ENCODE measurements around the gene SARDH.
"Not testable (repeated sequence)": the region's sequence is repeated elsewhere in the genome, so short reads cannot be mapped to it uniquely, and the experiment has no call there.

Gene SARDH

GRCh38 chr9:133773889-133774655, 35.9 kb upstream of the SARDH start:
- in situ Hi-C loops (cut with HindIII; ENCODE audit: low pct_unique_long_range_greater_than_20kb, low sequenced_read_pairs) = no loop called here
- no peak for DNase-seq (ENCODE audit: low read depth in 1 of 2, low spot score in 1 of 2)
- TF ChIP-seq JUND (IDR thresholded peaks at IDR 0.05; ENCODE audit: low read depth) = no peak

GRCh38 chr9:133772581-133772980, 34.4 kb upstream of the SARDH start:
- DNase-seq (ENCODE audit: low read depth in 1 of 2, low spot score in 1 of 2) = no peak
- in situ Hi-C loops (cut with HindIII; ENCODE audit: low pct_unique_long_range_greater_than_20kb, low sequenced_read_pairs) = no loop called here
- no peak for TF ChIP-seq JUND (IDR thresholded peaks at IDR 0.05; ENCODE audit: low read depth)

DNA sequence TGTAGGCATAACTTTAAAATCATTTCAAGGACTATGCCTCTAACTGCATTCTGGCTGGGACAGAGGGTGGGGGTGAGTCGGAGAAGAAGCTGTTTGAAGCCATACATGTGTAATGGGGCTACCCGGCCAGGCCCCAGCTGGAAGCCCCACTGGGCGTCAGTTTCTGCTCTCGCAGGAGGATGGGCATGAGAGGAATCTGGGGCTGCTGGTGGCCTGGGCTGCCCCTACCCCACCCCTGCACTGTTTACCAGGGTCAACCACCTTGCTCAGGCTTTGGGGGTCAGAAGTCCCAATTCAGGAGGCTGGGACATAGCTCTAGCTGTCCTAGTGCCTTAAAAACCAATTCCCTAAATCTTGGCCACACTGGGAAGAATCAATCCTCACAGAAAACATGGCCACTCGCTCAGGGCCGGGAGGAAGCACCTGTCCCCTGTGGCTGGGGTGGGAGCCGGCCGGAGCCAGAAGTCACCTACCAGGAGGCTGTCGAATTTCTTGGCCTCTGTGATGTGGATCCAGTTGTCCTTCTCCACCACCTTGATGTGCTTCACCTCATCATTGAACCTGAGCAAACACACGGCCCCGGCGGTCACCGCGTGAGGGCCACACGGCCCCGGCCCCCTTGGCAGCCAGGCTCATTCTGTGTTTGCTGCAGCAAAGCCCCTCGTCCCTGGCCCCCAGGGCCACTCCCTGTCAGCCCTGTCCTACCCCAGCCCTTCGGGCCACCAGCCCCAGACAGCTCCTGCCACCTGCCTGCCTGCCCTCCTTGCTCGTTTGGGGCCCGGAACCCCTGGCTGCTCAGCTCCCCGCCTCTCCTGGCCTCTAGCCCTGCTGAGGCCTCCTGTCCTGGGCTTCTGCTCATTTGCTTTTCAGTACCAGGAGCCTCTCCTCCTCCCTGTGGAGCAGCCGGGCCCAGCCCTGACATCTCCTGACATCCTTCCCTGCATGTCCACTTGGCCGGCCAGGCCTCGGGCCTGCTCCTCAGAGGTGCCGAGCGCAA, 33.6 kb upstream of the SARDH start:
- TF ChIP-seq JUND (IDR thresholded peaks at IDR 0.05; ENCODE audit: low read depth) = no peak
- DNase-seq (ENCODE audit: low read depth in 1 of 2, low spot score in 1 of 2) = no peak
- in situ Hi-C loops (cut with HindIII; ENCODE audit: low pct_unique_long_range_greater_than_20kb, low sequenced_read_pairs) = no loop called here

DNA sequence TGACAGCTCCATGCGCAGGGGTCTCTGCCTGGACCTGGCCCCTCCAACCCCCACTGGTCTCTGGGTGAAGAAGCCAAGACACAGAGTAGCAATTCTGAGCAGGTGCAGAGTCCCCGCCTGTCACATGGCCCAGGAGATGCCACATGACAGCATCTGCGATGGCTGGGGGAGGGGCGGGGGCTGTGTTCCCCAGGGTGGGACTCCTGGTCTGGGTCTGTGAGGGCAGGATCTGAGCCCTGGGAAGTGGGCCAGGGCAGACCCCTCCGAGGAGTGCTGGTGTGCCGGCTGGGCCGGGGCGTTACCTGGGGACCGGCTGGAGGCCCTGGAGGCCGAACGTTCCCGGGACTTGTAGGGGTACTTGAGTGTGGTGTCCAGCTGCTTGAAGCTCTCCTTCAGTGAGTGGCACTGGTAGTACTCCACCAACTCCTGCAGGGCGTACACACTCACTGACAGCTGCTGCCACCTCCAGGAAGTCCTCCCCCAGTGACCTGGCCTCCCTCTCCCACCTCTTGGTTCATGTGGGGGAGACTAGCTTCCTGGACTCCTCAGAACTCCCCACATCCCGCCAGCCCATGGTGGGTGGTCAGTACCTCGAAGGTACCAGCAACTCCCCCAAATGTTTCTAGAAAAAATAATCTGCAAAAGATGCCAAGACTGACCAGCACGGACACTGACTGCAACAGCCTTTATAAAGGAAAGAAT, 32.1 kb upstream of the SARDH start:
- no peak for DNase-seq (ENCODE audit: low read depth in 1 of 2, low spot score in 1 of 2)
- TF ChIP-seq JUND (IDR thresholded peaks at IDR 0.05; ENCODE audit: low read depth) = no peak
- in situ Hi-C loops (cut with HindIII; ENCODE audit: low pct_unique_long_range_greater_than_20kb, low sequenced_read_pairs) = no loop called here

DNA sequence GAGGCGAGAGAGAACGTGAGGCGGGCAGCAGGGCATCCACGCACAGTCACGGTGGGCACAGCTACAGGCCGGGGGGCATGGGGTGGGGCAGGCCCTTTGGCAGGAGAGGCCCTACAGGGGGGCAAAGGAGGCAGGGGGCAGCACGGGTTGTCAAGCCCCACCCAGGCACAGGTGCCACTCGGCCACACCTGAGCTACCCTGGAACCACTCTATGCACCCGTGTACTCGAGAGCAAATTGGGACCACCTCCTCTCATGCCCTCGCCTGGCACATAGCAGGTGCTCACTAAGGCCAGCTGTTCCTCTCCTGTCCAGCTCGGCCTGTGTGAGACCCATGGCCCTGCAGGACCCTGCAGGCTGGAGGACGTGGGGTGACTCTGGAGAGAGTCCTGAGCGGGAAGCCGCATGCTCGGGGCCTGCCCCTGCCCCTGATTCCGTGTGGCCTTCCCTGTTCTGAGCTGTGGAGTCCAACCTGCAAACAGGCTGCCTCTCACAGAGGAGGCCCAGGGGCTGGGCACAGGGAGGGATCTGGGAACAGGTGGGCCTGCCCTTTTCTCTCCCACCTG, 31.4 kb upstream of the SARDH start:
- no peak for TF ChIP-seq JUND (IDR thresholded peaks at IDR 0.05; ENCODE audit: low read depth)
- no peak for DNase-seq (ENCODE audit: low read depth in 1 of 2, low spot score in 1 of 2)
- in situ Hi-C loops (cut with HindIII; ENCODE audit: low pct_unique_long_range_greater_than_20kb, low sequenced_read_pairs) = no loop called here

DNA sequence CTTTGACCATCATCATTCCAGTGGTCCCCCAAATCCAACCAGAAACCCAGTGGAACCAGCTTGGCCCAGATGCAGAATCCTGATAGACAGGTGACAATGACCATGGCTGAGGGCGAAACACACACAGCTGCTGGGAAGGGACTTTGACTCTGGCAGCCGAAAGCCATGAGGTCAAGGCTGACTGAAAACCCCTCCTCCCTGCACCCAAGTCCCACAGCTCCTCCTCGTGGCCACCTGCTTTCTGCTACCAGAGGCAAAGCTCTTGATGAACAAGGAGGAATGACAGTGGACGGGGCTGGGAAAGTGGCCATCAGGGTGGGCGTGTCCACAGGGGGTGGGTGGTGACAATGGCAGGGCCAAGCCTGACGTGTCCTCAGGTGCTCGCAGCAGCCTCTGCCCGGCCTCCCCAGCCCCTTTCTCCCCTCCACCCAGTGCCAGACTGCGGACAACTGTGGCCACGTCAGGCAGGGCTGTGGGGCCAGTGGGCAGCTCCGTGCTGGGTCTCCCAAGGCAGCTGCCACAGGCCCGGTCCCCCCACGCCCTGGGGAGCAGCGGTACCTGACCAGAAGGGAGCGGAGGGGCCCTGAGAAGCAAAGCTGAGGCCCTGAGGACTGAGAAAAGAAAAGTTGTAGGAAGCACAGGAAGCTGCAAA, 30.8 kb upstream of the SARDH start:
- in situ Hi-C loops (cut with HindIII; ENCODE audit: low pct_unique_long_range_greater_than_20kb, low sequenced_read_pairs) = no loop called here
- no peak for TF ChIP-seq JUND (IDR thresholded peaks at IDR 0.05; ENCODE audit: low read depth)
- DNase-seq (ENCODE audit: low read depth in 1 of 2, low spot score in 1 of 2) = peak in 1 of 2 experiments; percentile 38

- DNase-seq (ENCODE audit: low read depth in 1 of 2, low spot score in 1 of 2) = no peak
- in situ Hi-C loops (cut with HindIII; ENCODE audit: low pct_unique_long_range_greater_than_20kb, low sequenced_read_pairs) = no loop called here
- no peak for TF ChIP-seq JUND (IDR thresholded peaks at IDR 0.05; ENCODE audit: low read depth)
Measured at GRCh38 chr9:133768371-133768858, 30.3 kb upstream of the SARDH start.

- no peak for DNase-seq (ENCODE audit: low read depth in 1 of 2, low spot score in 1 of 2)
- in situ Hi-C loops (cut with HindIII; ENCODE audit: low pct_unique_long_range_greater_than_20kb, low sequenced_read_pairs) = no loop called here
- no peak for TF ChIP-seq JUND (IDR thresholded peaks at IDR 0.05; ENCODE audit: low read depth)
Measured at GRCh38 chr9:133767625-133768024, 29.5 kb upstream of the SARDH start.

DNA sequence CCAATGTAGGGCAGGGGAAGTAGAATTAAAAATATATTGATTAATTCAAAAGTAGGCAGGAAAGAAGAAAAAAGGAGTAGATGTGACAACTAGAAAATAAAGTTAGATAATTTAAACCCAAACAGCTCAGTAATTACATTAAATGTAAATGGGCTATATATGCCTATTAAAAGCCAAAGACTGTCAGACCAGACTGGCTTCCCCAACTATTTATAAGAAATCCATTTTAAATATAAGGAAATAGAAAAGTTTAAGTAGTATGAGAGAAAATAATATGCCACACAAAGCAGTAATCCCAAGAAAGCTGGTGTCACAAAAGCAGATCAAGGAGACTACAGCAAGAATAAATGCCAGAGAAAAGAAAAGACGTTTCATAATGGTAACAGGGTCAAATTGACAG, 28.9 kb upstream of the SARDH start:
- no peak for TF ChIP-seq JUND (IDR thresholded peaks at IDR 0.05; ENCODE audit: low read depth)
- in situ Hi-C loops (cut with HindIII; ENCODE audit: low pct_unique_long_range_greater_than_20kb, low sequenced_read_pairs) = no loop called here
- no peak for DNase-seq (ENCODE audit: low read depth in 1 of 2, low spot score in 1 of 2)

- in situ Hi-C loops (cut with HindIII; ENCODE audit: low pct_unique_long_range_greater_than_20kb, low sequenced_read_pairs) = not testable (repeated sequence)
Measured at GRCh38 chr9:133766234-133766633, 28.1 kb upstream of the SARDH start.

GRCh38 chr9:133763272-133764183, 25.4 kb upstream of the SARDH start:
- TF ChIP-seq JUND (IDR thresholded peaks at IDR 0.05; ENCODE audit: low read depth) = no peak
- in situ Hi-C loops (cut with HindIII; ENCODE audit: low pct_unique_long_range_greater_than_20kb, low sequenced_read_pairs) = no loop called here
- DNase-seq (ENCODE audit: low read depth in 1 of 2, low spot score in 1 of 2) = no peak

More at GRCh38 chr9:133766234-133766633, 28.1 kb upstream of the SARDH start:
- DNase-seq (ENCODE audit: low read depth in 1 of 2, low spot score in 1 of 2) = not testable (repeated sequence)

All from T47D (cell line).